GM12892 (cell line): ENCODE data around the gene LRRC37B.
"Not testable (repeated sequence)": the region's sequence is repeated elsewhere in the genome, so short reads cannot be mapped to it uniquely, and the experiment has no call there.

Experiments used
- POLR2A ChIP-seq: IDR thresholded peaks from 2 replicates; pipeline ENCODE4 v1.6.1; 2011; ENCODE audit warnings: low read depth, low read length, control low read depth
- POLR2AphosphoS5 ChIP-seq: IDR thresholded peaks from 2 replicates; pipeline ENCODE4 v1.6.1; 2011; ENCODE audit warnings: low read depth, low read length, control low read depth

GRCh38 chr17:32073131-32073530 is 65.9 kb downstream of the LRRC37B start:
- TF ChIP-seq POLR2A, POLR2AphosphoS5: not testable (repeated sequence)
